GM18870 (cell line): ENCODE measurements around the gene TTC28.

Source experiments
- ATAC-seq: cut with Tn5 transposase; IDR thresholded peaks from one replicate; pipeline ENCODE4 v1.9.1; 2021; ENCODE audit warnings: moderate library complexity; ENCODE audit not compliant: unreplicated experiment

Gene TTC28

DNA sequence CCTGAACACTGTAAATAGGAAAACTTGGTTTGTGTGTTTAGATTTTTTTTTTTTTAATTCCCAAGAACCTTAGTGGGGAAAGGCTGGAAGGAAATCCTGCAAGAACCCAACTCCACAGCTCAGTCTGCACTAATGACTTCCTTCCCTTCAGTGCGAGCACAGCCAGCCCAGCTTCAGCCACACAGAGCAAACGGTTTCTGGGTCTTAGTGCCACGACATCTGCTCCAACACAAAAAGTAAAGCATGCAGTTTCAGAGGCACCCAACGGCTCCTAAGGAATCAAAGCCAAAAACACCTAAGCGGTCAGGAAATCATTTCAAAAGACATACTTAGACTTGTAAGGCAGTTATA lies 236.1 kb downstream of the TTC28 start:
- ATAC-seq, result no peak

DNA sequence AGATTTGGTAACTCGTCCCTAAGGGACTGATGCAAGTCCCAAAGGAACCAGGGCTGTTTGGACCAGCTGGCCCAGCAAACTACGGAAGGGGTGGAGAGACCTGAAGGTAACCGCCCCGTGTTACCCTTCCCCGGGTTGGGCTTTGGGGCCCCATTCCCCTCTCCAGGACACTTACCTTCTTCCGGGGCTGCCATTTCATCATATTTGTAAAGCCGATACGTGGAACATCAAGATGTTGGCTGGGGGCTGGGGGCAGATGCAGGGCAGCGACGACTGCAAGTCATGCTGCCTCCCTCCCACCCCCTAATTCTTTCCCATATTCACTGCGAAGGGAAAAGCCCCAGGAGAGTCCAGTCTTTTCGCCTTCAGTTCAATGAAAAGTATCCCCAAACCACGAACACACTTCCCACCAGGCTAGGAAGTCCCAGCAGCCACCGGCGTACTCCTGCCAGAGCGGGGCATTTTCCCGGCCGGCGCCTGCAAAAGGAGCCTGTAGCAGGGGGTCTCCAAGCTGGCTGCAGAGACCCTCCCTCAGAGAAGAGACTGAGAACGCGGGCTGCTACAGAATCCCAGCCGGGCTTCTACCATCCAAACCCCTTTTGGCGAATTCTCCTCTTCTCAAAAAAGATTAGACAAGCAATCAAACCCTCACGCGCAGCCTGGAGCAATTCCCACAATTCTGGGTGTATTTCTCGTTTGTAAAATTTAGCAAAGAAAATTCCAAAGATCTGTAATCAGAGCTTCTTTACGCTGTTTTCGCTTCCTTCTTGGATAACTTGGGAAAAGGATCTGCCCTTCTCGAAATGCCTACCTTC lies 236.7 kb downstream of the TTC28 start:
- ATAC-seq, result no peak

DNA sequence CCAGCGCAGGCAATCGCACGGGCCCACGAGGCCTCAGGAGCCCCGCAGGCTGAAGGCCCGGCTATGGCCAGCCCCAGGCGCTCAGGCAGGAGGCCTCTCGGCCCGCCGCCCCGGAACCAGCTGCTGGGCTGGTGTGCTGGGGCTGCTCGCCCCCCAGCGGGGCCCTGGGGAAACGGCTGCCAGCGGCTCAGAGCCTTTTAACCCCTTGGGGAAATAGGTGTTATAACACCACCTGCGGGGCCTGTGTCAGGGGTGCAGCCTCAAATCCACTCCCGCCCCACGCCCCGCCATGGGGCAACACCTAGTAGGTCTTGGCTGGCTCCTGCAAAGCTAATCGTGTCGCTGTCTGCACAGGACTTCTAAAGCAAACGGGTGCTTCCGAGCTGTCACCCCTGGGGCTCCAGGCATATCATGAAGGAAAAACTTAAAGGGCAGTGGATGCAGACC lies 237.4 kb downstream of the TTC28 start:
- ATAC-seq, result no peak

DNA sequence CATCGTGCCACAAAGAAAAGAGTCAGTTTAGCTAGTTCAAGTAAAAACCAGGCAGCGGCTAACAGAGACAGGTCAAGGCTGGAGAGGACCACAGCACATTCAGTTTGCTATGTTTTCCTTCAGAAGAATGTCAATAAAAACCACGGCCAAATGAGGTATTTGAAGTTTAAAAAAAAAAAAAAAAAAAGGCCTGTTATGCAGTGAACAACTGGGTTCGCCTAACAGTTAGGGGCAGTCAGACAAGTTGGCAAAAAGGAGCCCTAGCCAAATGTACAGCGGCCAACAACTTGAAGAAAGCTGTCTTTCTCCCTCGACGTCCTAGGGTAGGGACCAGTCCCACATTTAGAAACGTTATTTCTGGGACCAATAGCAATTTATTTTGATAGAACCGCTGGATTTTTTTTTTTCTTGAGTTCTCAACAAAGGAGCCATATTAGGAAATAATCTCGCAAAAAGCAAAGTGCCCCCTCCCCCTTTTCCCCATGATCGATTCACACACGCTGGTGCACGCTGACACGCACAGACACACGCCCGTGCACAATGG lies 237.8 kb downstream of the TTC28 start:
- no peak for ATAC-seq

DNA sequence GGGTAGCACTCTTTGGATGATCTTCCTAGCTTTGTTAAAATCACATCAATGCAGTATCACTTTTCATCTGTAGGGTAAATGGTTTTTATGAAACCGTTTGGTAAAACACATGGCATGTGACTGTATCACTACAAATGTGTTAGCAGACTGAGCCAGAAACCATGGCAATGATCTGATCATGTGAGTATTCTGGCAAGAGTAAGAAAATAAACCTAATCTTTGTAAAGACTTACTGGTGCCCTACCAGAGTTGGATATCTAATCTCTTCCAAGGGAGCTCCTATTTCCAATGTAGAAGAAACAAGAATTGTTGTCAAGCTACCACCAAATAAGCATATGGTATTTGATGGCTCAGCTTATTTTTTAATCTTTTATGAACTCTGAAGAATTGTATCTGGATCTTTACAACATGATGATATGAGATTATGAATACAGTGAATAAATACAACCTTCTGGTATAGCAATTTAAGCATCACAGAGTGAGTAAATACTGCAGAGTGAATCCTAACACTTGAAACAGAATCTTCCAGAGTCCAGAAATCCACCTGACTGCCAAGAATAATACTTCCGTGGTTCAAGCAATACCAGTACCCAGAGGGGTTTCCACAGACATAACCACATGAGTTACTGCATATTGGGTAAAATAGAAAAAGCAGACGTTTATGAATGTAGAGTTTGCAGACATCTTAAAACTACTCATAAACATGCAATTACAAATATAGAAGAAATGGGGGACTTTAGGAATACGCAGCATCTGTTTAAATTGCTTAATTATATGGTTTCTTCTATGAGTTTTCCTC lies 238.8 kb downstream of the TTC28 start:
- ATAC-seq, result no peak

DNA sequence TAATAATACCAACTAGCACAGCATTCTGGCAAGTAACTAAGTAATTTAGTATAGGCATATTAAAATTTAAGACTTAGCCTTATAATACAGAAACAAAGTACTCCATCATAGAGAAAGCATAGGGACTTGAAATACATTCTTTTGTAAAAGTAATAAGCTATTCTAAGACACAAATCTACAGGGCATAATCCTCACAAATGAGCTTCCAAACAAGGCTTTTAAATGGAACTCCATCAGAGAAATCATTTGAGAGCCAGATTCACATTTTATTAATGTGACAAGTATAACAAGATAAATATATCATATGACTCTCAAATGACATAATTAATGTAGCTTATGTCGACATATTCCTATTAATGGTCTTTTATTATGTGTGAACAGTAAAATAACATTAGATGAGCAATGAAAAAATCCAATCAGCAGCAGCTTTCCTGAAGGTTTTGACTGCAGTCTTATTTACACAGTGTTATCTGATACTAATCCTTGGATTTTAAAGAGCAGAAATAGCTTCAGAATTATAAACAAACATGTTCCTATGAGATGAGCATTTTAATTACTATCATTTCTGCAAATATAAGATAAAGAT lies 241.4 kb downstream of the TTC28 start:
- ATAC-seq, result no peak

DNA sequence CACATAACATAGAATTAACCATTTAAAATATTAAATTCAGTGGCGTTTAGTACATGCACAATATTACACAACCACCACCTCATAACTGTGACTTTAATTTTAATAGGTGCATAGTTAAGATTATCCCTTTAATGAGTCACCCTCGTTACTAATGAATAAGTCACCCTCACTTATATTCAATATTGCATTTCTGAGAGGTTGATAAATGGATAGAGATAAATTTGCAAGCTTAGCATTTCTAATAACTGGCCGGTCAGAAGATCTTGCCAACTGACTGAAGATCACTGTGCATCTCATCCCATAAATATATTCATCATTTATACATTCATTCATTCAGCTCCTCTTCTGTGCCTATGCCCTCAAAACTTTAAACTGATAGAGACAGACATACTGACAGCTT lies 243.7 kb downstream of the TTC28 start:
- ATAC-seq, result no peak

DNA sequence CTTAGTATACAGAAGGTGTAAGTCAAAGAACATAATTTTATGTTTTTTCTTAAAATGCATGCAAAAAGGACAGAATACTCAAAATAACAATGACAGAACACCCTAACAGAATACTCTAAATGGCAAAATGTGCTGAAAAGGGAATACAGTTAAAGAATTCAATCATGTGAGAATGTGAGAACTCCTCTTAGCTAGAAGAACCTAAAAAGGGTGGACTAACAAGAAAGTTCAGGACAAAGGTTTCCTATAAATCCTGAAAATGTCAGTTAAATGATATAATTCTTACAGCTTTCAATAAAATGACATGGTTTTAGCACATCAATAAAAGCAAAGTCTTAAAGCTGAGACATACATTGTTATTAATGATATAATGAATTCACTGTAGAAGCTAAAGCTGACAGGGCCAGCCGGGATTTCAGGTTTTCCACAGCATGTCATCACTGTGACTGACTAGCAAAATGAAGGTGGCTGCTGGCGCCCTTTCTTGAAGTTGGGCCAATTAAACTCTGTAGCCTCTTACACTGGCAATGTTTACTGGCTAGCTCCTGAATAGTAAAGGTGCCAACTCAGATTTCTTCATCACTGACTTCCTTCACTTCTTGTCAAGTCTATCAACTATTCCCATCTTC lies 244.4 kb downstream of the TTC28 start:
- ATAC-seq, result no peak

DNA sequence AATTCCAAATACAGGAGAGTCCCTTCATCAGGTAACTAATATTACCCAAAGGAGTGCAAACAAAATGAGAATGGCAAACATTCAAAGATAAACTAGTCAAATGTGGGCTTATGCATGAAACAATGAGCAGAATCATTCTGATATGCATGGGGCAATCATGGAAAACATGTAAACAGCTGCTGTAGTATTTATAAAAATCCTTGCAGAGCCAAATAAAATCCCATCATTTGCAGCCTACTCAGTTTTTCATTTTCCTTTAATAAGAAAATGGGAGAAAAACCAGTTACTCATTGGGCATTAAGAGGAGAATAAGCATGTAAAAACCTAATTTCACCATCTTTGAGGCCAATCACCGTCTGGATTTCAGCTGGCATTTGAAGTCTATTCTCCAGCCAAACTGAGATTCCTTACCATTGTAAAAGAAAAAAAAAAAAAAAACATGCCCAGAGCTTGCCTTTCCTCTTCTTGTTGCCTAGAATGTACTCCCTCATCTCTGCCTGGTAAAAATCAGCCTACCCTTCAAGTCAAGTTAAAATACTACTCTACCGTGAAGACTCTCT lies 249.1 kb downstream of the TTC28 start:
- ATAC-seq, result no peak

DNA sequence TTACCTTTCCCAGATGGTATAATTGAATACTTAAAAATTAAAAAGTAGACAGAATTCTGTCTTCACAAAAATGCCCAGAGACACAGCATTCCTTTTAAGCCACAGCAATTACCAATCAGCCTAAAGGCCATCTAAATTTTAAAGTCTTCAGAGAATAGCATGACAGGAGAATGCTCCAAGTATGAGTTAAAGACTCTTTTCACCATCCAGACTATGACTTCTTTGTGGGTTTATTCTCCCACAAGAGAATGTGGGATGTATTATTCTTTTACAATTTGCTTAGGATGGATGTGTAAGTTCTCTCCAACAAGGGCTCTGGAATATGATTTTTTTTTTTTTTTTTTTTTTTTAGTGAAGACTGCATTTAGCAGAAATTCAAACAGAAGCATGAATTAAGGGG lies 249.9 kb downstream of the TTC28 start:
- no peak for ATAC-seq

DNA sequence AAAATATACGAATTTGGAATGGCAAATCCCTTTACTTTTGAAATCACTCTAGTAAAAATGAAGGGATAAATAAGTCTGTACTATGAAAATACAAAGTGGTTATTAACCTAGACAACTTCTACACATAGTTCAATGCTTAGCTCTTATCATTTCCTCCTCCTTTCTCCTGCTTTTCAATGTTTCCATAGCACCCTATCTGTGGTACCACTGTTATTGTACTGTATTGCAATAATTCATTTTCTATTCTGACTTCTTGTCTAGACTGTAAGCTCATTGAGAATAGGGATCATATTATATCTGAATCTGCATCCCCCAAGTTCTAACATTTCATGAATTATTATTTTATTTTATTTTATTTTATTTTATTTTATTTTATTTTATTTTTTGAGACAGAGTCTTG lies 251.4 kb downstream of the TTC28 start:
- ATAC-seq, result no peak

DNA sequence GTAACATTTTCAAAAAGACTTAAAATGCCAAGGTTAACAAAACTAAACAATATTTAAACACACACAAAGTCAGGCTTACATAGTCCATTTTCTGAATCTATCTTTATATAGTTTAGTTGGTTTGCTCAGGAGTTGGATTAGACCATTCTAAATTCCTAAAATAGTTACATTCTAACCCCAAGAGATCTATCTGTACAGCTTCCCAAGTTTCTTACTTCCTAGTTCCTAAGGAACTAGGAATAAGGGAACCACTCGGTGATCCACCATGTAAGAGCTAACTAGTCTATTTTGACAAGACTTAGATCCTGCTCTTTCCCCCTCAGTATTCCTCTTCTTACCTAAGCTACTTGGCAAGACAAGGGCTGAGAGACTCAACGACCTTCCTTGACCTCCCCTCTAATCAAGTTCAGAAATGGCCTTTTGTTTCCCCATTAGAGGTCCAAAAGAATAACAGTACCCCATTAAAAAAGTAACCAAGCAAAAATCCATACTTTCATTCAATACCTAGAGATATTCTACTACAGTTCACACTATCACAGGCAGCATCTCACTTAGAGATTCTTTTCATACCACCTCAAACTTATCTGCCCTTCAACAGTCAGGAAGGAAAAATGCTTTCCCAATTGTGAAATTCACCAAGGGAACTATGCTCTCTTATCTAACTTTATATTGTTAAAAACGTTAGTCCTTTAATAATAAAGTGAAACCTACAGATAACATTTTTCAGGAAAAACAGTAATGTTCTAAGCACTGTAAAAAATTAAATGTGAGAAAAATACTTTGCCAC lies 253.1 kb downstream of the TTC28 start:
- no peak for ATAC-seq

DNA sequence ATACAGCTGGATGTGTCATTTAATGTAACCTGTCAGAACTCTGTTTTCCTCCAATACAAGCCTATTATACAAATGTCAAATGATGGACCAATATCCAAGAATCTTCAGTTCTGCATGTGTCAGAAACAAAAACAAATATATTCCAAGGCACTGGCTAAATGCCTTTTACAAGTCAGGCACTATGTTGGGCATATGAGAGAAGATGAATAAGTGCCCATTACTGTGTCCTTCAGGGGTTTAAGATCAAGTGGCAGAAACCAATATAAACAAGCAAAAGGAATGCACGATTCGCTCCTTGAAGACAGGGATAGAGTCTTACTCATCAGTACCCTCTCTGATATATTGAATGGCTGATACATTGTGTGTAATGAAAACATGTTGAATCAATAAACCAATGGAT lies 254.4 kb downstream of the TTC28 start:
- ATAC-seq, result no peak

DNA sequence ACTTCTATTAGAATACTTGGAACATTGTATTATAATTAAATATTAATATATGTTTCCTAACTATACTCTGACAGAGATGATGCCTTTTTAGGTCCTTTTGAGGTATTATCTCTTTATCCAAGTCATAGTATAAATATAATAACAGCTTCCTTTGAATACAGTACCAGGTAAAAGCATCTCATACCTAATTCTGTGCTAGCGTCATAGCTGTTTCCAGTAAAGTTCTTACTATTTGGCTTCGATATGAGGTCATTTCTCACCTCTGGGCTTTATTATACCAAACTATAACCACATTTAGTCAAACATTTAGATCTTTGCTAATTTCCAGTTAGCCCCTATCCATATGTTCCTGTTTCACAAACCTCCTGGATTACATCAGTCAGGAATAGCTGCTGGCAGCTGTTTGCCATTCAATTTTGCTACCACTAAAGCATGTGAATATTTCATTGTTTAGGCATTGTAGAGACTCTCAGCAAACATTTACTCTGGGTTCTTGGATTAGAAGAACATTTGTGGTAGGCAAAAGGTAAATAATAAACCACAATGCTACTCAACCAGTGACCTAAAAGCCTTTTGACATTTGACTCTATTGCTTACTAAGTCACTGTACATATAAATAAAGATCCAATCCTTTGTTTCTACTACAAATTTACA lies 255.1 kb downstream of the TTC28 start:
- ATAC-seq, result no peak

DNA sequence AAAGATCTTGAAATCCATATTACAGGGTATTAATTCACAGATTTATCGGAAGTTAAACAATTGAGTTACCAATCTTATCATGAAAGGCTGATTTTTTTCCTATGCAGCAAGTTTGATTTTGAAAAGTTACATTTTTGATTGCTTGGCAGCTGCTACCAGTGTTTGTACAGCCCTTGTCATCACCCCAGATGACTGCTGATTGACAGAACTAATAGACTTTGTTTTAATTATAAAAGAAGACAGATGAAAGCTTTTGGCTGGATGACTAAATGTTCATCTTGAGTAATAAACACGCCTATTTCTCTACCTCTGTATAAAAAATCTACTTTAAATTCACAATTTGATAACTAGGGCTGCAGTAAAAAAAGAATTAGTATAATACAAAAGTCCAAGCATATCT lies 259.7 kb downstream of the TTC28 start:
- ATAC-seq, result no peak

DNA sequence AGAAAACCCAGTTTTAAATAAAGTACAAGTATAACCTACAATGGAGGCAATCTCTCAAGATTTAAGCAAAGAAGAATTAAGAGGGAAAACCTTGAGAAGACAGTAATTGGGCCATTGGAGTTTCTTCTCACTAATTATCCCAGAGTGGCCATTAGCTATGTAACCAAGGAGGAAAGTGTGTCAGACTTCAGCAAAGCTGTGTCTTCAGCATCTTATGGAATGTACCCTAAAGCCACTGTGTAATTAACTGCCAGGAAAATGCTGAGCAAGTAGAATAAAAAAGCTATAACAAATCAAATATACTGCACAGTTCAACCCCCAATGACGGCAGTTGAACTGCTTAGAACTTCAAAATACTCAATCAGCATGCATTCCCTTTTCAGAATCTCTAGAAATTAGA lies 261.6 kb downstream of the TTC28 start:
- no peak for ATAC-seq

DNA sequence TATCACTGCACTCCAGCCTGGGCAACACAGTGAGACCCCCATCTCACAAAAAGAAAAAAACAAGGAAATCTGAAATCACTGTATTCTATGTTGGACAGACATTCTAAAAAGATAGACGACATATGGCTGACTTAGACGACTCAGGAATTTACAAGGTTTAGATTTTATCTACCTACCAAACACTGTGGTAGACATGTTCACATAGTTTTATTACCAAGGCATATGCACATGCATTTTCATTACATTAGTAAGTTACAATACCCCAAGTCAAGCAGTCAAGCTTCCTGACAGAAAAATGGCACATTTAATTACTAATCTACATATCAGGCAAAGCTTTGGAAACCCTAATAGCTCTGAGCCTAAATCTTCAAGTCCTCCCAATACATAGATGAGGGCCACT lies 262.2 kb downstream of the TTC28 start:
- no peak for ATAC-seq

DNA sequence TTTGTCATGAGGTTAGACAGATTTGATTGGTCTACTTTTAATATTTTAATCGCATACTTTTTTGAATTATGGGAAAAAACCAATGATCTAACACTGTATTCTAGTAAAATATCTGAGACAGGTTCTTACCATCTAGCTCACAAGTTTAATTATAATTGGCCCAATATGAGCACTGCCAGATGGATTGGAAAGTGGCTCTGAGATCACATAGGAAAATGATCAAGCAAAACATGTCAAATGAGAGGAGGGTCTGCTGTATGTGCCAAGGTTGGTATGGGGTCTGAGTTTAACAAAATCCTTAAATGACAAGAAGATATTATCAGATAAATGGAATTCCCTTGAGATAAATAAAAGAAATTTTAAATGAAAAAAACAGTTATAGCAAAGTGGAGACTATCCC lies 264.7 kb downstream of the TTC28 start:
- ATAC-seq, result no peak

DNA sequence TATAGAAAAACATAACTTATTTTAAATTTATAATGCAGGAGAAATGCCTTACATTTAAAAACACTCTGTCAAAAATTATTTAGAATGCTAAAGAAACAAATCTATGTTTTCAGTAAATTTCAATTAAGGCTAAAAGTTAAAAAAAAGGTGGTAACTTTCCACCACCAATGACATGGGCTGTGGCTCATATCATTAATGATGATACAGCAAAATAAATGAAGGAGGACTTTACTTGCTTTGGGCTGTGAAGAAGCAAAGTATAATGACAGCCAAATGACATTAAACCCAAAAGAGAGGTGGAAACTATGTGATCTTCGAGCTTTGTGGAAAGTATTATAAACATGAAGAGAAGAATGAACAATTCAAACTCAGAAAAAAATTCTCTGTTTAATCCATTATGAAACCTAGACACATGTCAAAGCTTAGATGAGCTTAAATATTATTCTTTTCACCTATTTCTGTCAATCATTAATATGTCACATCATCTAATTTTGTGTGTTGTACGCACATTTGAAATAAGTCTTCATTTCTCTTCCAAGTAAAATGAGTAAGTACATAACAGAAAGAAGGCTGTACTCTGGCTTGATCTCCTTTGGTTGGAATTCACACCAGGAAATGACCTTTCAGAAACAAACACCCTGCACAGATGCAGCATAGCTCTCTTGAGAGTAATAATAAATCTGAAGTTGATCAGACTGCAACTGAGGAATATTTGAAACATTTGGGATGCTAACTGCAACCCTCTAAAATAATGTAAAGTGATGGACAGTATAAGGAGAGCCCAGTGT lies 265.8 kb downstream of the TTC28 start:
- no peak for ATAC-seq
